Subcutaneous adipose tissue (tissue), 4 donors: Measurements from ENCODE around the gene CFAP77. TPM values are rescaled to one million over a fixed set of nuclear protein-coding genes. Genes with fewer than 3 reads are reported as not detected.

Source experiments
- CTCF ChIP-seq: fragments of 450-650 bp; IDR thresholded peaks from one replicate; pipeline ENCODE4 v1.5.1; 2016; ENCODE audit warnings: low read depth, mild to moderate bottlenecking, control low read depth, antibody characterized with exemption, moderate library complexity
- total RNA-seq, 4 donors: library from RNA; depleted of rRNA; stranded (reverse); fragments of >200 nt; gene quantifications; one replicate each; pipeline ENCODE4 v1.1.0, GENCODE V29; 2016

Gene CFAP77
- total RNA-seq, 4 donors from 2014 or later = not detected

GRCh38 chr9:132511191-132511999 lies 101.4 kb downstream of the CFAP77 start:
- TF ChIP-seq CTCF = no peak

GRCh38 chr9:132513416-132513815 lies 103.4 kb downstream of the CFAP77 start:
- TF ChIP-seq CTCF = no peak

- no peak for TF ChIP-seq CTCF
These were observed 104.2 kb downstream of the CFAP77 start for GRCh38 chr9:132514011-132514744.

- no peak for TF ChIP-seq CTCF
These were observed 104.8 kb downstream of the CFAP77 start for GRCh38 chr9:132514821-132515220.

- TF ChIP-seq CTCF = no peak
These were observed 106.3 kb downstream of the CFAP77 start for GRCh38 chr9:132516301-132516700.

GRCh38 chr9:132516911-132517310 lies 106.9 kb downstream of the CFAP77 start:
- no peak for TF ChIP-seq CTCF

- TF ChIP-seq CTCF = no peak
These were observed 108.0 kb downstream of the CFAP77 start for GRCh38 chr9:132517815-132518550.
